Measurements from ENCODE around the gene C14orf180. TPM values are rescaled to one million over a fixed set of nuclear protein-coding genes. Genes with fewer than 3 reads are reported as not detected.

Gene C14orf180
- total RNA-seq, 1 donor from 2014 or later: not detected

GRCh38 chr14:104559028-104559803 lies 20.3 kb upstream of the C14orf180 start:
- Mint-ChIP-seq H3K4me1 (ENCODE audit: unreplicated experiment) (peaks cover 4% of the 10 kb centered on the region), H3K27ac (no peak overlapping the region), H3K36me3 (no peaks in the 10 kb centered on the region), H3K4me3 (no peak overlapping the region), H3K9me3 (no peaks in the 10 kb centered on the region), H3K27me3 (peaks cover 18% of the 10 kb centered on the region)
- no peak for TF ChIP-seq CTCF (conservative IDR thresholded peaks at IDR 0.05)
- no peak for DNase-seq (ENCODE audit: extremely low spot score, unreplicated experiment)

- H3K27me3 Mint-ChIP-seq: peaks cover 19% of the 10 kb centered on the region
- no peaks in the 10 kb centered on the region for H3K36me3 Mint-ChIP-seq
- H3K27ac Mint-ChIP-seq: no peak overlapping the region
- no peak for DNase-seq (ENCODE audit: extremely low spot score, unreplicated experiment)
- H3K4me3 Mint-ChIP-seq: no peak overlapping the region
- peaks cover 4% of the 10 kb centered on the region for H3K4me1 Mint-ChIP-seq (ENCODE audit: unreplicated experiment)
- no peak for TF ChIP-seq CTCF (conservative IDR thresholded peaks at IDR 0.05)
- H3K9me3 Mint-ChIP-seq: no peaks in the 10 kb centered on the region
Observed at GRCh38 chr14:104559804-104560585, 19.6 kb upstream of the C14orf180 start.

- H3K36me3 Mint-ChIP-seq: no peaks in the 10 kb centered on the region
- H3K27ac Mint-ChIP-seq: no peak overlapping the region
- no peak for TF ChIP-seq CTCF (conservative IDR thresholded peaks at IDR 0.05)
- no peak overlapping the region for H3K4me3 Mint-ChIP-seq
- peaks cover 15% of the 10 kb centered on the region for H3K27me3 Mint-ChIP-seq
- H3K4me1 Mint-ChIP-seq (ENCODE audit: unreplicated experiment): peaks cover 4% of the 10 kb centered on the region
- no peak for DNase-seq (ENCODE audit: extremely low spot score, unreplicated experiment)
- H3K9me3 Mint-ChIP-seq: no peaks in the 10 kb centered on the region
Observed at GRCh38 chr14:104560586-104560945, 19.0 kb upstream of the C14orf180 start.

- Mint-ChIP-seq H3K36me3 (no peaks in the 10 kb centered on the region), H3K27ac (no peak overlapping the region), H3K9me3 (no peaks in the 10 kb centered on the region), H3K4me3 (no peak overlapping the region), H3K4me1 (ENCODE audit: unreplicated experiment) (peaks cover 4% of the 10 kb centered on the region), H3K27me3 (peaks cover 18% of the 10 kb centered on the region)
- no peak for TF ChIP-seq CTCF (conservative IDR thresholded peaks at IDR 0.05)
- DNase-seq (ENCODE audit: extremely low spot score, unreplicated experiment): no peak
Observed at GRCh38 chr14:104561124-104561557, 18.4 kb upstream of the C14orf180 start.

GRCh38 chr14:104561632-104562495 lies 17.7 kb upstream of the C14orf180 start:
- Mint-ChIP-seq H3K9me3 (no peaks in the 10 kb centered on the region), H3K4me1 (ENCODE audit: unreplicated experiment) (peaks cover 4% of the 10 kb centered on the region), H3K4me3 (no peak overlapping the region), H3K27me3 (peaks cover 18% of the 10 kb centered on the region), H3K27ac (no peak overlapping the region), H3K36me3 (no peaks in the 10 kb centered on the region)
- no peak for DNase-seq (ENCODE audit: extremely low spot score, unreplicated experiment)
- TF ChIP-seq CTCF (conservative IDR thresholded peaks at IDR 0.05): no peak
